GM19239 (cell line): Measurements from ENCODE around the gene GTPBP3.
"Not testable (repeated sequence)": the region's sequence is repeated elsewhere in the genome, so short reads cannot be mapped to it uniquely, and the experiment has no call there.

Experiments used
- DNase-seq: peaks from one replicate; pipeline ENCODE4 v3.0.0; 2011; ENCODE audit warnings: low spot score; ENCODE audit not compliant: insufficient read length
- FAIRE-seq: peaks from 2 replicates; lab custom pipeline; 2011; peaks lifted over from hg19 to GRCh38; lab: Jason Lieb, UNC

GTPBP3 gene

DNA sequence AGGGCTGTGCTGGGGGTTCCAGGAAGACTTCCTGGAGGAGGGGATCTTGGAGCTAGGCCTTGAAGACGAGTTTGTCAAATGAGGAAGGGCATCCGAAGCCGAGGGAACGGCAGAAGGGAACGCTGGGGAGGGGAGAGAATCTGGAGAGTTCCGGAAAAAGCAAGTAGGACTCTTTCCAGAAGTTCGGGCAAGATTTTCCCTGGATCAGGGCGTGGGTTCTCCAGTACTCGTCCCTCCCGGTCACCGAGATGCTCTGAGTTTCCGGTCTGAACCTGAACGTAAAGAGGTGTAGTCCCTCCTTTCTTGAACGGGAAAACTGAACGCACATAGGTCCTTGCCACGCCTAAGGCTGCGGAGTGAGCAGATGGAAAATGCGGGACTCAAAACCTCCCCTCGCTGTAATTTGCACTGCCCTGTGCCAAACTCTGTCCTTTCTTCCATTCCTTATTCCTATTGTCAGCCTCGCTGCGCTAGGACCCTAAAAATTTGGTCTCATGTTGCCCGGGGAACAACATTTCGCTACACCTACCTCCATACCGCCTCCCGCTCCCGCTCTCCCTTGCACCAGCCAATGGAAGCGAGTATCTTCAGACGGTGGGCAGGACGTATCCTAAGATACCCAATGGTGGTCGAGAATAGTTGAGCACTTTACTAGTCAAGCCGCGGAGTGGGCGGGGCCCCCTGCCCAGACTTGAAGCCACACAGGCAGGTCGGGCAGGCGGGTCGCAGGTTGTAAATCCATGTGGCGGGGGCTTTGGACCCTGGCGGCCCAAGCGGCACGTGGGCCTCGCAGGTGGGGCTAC, at the start of gene GTPBP3:
TSS of gene GTPBP3 (plus strand) at position 682 of the 803 bp plus-strand sequence. CDS start at position 741, 59 bp downstream.
- FAIRE-seq (peak; percentile 100), DNase-seq (peak; percentile 98)

- DNase-seq (no peak), FAIRE-seq (peak; percentile 78)
Measured at GRCh38 chr19:17289489-17289888, 47.9 kb upstream of the GTPBP3 start.

DNA sequence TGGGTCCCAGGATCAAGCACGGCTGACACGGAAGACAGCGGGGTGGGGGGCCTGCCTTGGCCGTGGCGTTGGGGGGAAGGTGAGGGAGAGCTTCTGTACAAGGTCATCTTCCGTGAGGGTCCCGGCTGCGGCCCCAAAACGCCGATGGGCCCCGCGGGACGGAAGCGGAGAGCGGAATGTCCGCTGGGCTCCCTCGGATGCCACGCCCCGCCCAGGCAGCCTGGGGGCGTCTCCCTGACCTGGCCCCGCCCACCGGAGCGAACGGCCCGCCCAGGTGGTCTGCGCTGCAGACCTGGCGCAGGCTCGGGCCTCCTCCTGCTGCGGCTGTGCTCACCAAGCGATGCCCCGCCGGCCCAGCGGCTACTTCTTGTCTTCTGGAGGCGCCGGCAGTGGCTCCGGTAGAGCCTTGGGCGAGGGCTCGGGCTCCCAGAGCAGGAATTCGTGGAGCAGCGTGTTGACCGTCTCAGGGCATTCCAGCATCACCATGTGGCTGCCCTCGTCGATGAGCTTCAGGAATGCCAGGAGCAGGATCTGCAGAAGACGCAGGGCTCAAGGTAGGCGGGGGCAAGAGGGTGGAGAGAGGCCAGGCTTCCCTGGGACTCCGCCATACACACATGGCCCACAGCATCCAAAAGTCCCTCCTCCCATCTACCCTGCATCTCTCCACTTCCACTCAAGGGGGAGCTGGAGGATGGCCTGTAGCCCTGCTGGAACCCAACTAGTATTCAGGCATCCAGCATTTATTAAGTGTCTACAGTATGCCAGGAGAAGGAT, 44.9 kb upstream of the GTPBP3 start:
- FAIRE-seq, result peak; percentile 95
- peak; percentile 97 for DNase-seq

GRCh38 chr19:17293605-17294004, 43.7 kb upstream of the GTPBP3 start:
- DNase-seq (no peak), FAIRE-seq (no peak)

DNA sequence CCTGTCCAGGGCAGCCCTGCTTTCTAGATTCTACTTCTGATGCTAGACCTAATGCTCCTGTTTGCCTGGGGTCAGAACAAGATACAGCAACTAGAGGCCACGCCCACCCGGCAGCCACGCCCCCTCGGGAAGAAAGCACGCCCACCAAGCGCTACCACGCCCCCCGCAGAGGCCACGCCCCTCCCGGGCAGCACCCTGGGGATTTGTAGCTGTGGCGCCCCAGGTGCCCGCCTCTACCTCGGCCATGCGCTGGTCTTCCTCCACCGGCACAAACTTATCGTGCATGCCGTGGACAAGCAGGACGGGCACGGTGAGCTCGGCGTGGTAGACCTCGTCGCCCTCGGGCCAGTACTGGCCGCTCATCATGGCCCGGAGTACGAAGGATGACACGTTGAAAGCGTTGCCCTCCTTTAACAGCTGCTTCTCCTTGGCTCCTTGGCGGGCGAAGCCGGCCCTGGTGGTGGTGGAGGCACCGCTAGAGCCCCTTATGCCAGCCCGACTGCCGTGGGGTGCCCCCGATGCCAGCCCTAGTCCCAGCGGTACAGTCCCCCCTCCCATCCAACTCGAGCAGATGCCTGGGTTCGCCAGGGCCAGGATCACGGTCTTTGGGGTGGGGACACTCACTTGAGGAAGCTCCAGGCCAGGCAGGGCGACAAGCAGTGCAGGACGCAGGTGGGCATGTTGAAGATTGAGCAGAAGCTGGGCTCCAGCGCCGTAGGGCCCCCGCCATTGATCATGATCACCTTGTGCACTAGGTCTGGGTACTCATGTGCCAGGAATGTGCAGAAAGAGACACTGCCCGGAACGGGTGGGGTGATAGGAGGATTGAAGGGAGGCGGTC, 43.1 kb upstream of the GTPBP3 start:
- peak; percentile 44 for DNase-seq
- no peak for FAIRE-seq

DNA sequence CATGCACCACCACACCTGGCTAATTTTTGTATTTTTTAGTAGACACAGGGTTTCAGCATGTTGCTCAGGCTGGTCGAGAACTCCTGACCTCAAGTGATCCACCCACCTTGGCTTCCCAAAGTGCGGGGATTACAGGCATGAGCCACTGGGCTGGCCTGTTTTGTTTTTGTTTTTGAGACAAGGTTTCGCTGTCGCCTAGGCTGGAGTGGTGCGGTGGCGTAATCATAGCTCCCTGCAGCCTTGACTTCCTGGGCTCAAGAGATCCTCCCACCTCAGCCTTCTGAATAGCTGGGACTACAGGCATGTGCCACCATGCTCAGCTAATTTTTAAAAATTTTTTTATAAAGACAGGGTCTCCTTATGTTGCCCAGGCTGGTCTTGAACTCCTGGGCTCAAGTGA, 41.8 kb upstream of the GTPBP3 start:
- FAIRE-seq, DNase-seq: not testable (repeated sequence)

DNA sequence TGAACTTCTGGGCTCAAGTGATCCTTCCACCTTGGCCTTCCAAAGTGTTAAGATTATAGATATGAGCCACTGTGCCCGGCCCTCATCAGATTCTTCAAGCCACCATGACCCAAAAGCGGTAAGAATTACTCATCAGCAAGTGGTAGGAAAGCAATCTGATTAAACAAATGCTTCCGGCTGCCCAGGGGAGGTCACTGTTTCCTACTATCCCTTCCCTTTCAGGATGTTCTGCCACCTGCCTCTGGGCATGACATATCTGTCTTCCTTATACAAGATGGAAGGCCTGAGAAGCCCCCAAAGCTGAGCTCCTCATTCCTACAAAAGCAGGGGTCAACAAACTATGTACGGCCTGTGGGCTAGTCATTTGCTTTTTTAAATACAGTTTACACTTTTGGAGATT, 41.1 kb upstream of the GTPBP3 start:
- DNase-seq (no peak), FAIRE-seq (no peak)

DNA sequence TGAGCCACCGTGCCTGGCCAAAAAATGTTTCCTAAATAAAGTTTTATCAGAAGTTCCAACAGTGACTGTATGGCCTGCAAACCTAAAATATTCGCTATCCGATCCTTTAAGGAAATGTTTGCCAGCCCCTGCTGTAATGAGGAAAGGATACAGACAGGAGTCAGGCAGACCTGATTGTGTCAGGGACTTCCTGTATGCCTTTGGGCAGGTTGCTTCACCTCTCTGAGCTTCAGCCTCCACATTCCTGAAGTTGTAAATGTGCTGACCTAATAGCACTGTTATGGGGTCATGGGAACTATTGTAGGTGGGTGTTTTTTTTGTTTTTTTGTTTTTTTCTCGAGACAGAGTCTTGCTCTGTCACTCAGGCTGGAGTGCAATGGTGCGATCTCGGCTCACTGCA, 40.4 kb upstream of the GTPBP3 start:
- FAIRE-seq (no peak), DNase-seq (no peak)

DNA sequence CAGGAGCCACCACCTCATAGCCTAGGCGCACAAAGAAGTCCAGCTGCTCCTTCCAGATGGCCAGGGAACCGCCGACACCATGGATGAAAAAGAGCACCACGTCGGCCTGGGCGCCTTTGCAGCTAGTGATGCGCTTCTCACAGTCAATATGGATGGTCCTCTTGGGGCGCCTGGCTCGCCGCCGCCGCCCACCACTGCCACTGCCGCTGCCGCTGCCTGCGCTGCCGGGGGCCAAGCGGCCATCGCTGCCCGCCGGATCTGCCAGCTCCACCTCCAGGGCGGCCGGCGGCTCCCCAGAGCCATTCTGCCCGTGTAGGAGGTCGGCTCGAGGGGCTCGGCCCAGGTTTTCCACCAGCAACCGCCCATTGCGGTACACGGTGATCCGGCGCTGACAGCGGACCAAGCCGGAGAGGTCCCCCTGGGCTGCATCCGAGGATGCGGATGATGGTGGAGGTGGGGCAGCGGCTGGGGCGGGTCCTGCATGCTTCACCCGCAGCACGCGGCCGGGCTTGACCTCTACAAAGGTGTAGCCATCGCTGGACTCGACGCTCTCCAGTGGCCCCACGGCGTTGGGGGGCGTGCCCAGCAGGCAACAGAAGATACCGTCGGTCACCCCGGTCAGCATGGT, 36.2 kb upstream of the GTPBP3 start:
- FAIRE-seq, result no peak

DNA sequence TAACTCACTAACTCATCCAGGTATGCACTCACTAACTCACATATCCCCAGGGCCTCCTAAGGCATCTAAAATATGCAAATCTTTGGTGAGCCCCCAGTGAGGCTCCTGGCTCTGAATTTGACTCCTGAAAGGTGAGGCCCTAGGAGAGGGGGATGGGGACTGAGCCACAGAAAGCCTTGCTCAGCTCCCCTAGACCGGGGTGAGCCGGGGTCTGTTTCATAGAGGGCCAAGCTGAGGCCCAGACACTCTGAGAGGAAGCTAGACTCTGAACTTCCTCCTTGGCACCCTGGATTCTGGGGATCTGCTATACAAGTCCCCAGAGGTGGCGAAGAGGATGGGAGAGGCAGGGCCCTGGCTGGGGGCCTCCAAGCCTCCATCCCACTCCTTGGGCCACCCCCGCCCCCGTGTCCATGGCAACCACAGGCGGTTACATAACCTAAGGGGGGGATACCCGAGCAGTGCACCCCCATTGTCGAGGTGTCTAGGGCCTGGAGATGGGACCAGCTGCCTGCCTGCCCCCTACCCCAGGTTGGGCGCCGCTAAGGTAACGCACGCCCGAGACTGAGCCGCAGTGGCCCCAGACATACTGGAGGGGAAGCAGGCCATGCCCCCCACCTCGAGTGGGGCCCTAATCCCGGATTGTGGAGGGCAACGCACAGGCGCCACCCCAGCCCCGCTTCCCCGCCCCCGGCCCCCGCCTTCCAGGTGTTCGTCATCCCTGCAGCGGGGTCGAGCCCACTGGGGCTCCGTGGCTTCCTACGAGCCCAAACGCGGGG, 34.8 kb upstream of the GTPBP3 start:
- DNase-seq (no peak), FAIRE-seq (no peak)

More for the DNA sequence above, 36.2 kb upstream of the GTPBP3 start:
- DNase-seq, result no peak

GRCh38 chr19:17303167-17303939, 34.0 kb upstream of the GTPBP3 start, which contains the start of gene ABHD8:
Gene ABHD8 (minus strand): TSS chr19:17303425. CDS start chr19:17301616, 1,809 bp downstream.
- DNase-seq (peak; percentile 95), FAIRE-seq (peak; percentile 89)

DNA sequence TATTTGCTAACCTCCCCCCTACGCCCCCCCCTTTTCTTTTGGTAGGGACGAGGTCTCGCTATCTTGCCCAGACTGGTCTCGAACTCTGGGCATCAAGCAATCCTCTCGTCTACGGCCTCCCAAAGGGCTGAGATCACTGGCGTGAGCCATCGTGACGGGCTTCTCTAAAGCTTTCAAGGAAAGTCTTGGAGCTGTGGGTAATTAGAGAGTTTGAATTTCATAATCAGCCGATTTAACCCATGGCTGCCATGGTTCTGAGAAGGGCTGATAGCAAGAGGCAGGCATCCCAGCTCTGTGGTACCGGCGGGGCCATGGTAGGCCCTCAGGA, 33.4 kb upstream of the GTPBP3 start:
- FAIRE-seq (no peak), DNase-seq (no peak)

DNA sequence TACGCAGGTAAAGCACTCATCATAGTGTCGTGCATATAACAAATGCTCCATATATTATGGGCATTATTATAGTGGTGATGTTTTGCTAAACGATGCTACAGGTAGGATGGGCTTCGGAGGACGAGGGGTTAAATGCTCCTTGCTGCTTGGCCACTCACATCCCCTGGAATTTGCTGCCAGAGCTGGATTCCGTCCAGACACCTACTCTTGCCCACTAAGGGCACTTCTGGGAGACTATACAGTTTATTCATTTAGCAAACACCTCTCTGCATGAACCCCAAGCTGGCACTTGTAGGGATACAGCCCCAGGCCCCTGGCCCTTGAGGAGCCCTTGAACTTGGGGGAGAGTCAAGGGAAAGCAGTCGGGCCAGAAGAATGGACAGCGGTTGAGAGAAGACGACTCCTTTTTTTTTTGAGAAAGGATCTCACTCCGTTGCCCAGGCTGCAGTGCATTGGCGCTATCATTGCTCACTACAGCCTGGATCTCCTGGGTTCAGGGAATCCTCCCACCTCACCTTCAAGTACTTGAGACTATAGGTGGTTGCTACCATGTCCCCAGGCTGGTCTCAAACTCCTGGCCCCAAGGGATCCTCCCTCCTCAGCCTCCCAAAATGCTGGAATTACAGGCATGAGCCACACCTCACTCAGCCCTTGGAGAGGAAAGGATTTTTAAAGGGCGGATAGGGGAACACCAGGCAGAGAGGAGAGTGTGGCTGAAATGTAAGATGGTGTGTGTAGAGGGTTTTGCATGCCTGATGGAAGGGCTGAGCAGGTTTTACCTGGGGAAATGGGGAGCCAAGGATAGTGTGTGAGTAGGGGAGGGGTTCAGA, 32.8 kb upstream of the GTPBP3 start:
- DNase-seq, result no peak
- peak; percentile 11 for FAIRE-seq

- no peak for DNase-seq
- no peak for FAIRE-seq
Measured at GRCh38 chr19:17305216-17305516, 32.2 kb upstream of the GTPBP3 start.

DNA sequence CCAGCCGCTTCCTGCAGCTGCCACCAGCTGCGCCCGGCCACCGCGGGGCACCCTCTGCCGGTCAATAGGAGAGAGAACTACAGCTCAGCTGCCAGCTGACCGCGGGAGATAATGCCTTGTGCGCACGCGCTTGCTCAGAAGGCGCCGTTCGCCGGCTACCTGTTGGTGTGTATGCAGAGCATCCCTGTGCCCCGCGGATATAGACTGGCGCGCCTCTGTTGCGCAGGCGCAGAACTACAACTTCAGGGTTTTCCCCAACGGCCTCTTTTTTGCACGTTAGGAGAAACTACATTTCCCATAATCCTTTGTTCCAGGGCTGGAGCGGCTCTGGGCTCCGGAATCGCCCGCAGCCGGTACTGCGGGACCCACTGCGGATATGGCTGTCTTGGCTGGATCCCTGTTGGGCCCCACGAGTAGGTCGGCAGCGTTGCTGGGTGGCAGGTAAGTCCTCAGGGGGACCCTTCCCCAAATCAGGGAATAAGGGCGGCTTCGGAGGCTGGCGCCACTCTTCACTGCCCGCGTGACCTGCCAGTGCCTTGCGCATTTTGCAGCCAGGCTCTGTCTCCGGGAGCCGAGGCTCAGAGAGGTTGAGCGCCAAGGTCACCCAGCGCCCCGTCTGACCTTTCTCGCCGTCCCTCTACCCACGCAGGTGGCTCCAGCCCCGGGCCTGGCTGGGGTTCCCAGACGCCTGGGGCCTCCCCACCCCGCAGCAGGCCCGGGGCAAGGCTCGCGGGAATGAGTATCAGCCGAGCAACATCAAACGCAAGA, 31.7 kb upstream of the GTPBP3 start, which contains the start of gene MRPL34:
TSS of gene MRPL34 (plus strand) at position 356 of the 768 bp plus-strand sequence. CDS start at position 377, 21 bp downstream.
- FAIRE-seq, result peak; percentile 97

GRCh38 chr19:17306285-17306714, 31.1 kb upstream of the GTPBP3 start:
- DNase-seq (no peak), FAIRE-seq (peak; percentile 4)

More for the DNA sequence above, 31.7 kb upstream of the GTPBP3 start, which contains the start of gene MRPL34:
- no peak for DNase-seq

GRCh38 chr19:17307876-17308377, 29.4 kb upstream of the GTPBP3 start:
- DNase-seq, result no peak
- no peak for FAIRE-seq
